Measurements from ENCODE around the gene ERI2.
A peak's percentile ranks its signal among the peaks of the same experiment; 100 is the strongest.

The ERI2 gene

GRCh38 chr16:20806168-20807050 is at the start of gene ERI2, which contains the start of gene REXO5:
Gene ERI2, minus strand, starts transcription at chr16:20806472. Its CDS starts 42 bp downstream, at chr16:20806430.
Gene REXO5, plus strand, starts transcription at chr16:20806527. Its CDS starts 427 bp downstream, at chr16:20806954.
- peak; percentile 89 for DNase-seq

- no peak for DNase-seq
Measured at GRCh38 chr16:20854963-20855362, 48.7 kb upstream of the ERI2 start.

- no peak for DNase-seq
Measured at GRCh38 chr16:20853981-20854620, 47.8 kb upstream of the ERI2 start.

- no peak for DNase-seq
Measured at GRCh38 chr16:20853143-20853542, 46.9 kb upstream of the ERI2 start.

GRCh38 chr16:20851601-20852000 is 45.3 kb upstream of the ERI2 start:
- DNase-seq: no peak

GRCh38 chr16:20850981-20851380 is 44.7 kb upstream of the ERI2 start:
- DNase-seq: no peak

- DNase-seq: peak; percentile 88
Measured at GRCh38 chr16:20849589-20850390, 43.5 kb upstream of the ERI2 start.

- DNase-seq: no peak
Measured at GRCh38 chr16:20847550-20847949, 41.3 kb upstream of the ERI2 start.

GRCh38 chr16:20846551-20846950 is 40.3 kb upstream of the ERI2 start:
- no peak for DNase-seq

GRCh38 chr16:20846030-20846429 is 39.8 kb upstream of the ERI2 start:
- no peak for DNase-seq

- DNase-seq: no peak
Measured at GRCh38 chr16:20844588-20844987, 38.3 kb upstream of the ERI2 start.

GRCh38 chr16:20844054-20844453 is 37.8 kb upstream of the ERI2 start:
- DNase-seq: no peak

- DNase-seq: no peak
Measured at GRCh38 chr16:20839504-20839903, 33.2 kb upstream of the ERI2 start.

GRCh38 chr16:20838240-20838639 is 32.0 kb upstream of the ERI2 start:
- no peak for DNase-seq

- DNase-seq: no peak
Measured at GRCh38 chr16:20833086-20833485, 26.8 kb upstream of the ERI2 start.

GRCh38 chr16:20830372-20830771 is 24.1 kb upstream of the ERI2 start:
- DNase-seq: no peak

- DNase-seq: no peak
Measured at GRCh38 chr16:20829536-20829935, 23.3 kb upstream of the ERI2 start.

GRCh38 chr16:20826039-20826566 is 19.8 kb upstream of the ERI2 start:
- DNase-seq: no peak

GRCh38 chr16:20822521-20823325 is 16.5 kb upstream of the ERI2 start:
- no peak for DNase-seq

GRCh38 chr16:20821682-20822081 is 15.4 kb upstream of the ERI2 start:
- DNase-seq: no peak

- DNase-seq: no peak
Measured at GRCh38 chr16:20818929-20819585, 12.8 kb upstream of the ERI2 start.

GRCh38 chr16:20814784-20815183 is 8.5 kb upstream of the ERI2 start:
- no peak for DNase-seq

Measured in activated CD8-positive, alpha-beta memory T cell treated with anti-CD3 and anti-CD28 coated beads for 24 hours (primary cell).